Heart left ventricle (tissue), 16 donors: ENCODE results near the gene RUNX3. TPM values are rescaled to one million over a fixed set of nuclear protein-coding genes. Genes with fewer than 3 reads are reported as not detected.
A peak's percentile ranks its signal among the peaks of the same experiment; 100 is the strongest.

Experiments
- ATAC-seq, 4 donors: fragments of 200-7000 bp; cut with Tn5 transposase; one replicate each; pipeline ENCODE4 v1.9.1; 2020 to 2022; ENCODE audit warnings: moderate library complexity in 4 of 4, mild to moderate bottlenecking in 3 of 4, moderate number of reproducible peaks in 1 of 4
- DNase-seq, 5 donors: peaks; one replicate each; pipeline ENCODE4 v3.0.0-alpha.2; 2020
- H3K27ac ChIP-seq, 12 donors: fragments of 200-600 bp; sonication (generic) in 4 of 12; one replicate each; pipeline versions ENCODE4 v1.5.0 to v1.8.0; 2016 to 2022; ENCODE audit warnings: mild to moderate bottlenecking in 2 of 12
- H3K27me3 ChIP-seq, 9 donors: fragments of 200-600 bp; sonication (generic) in 2 of 9; one replicate each; pipeline versions ENCODE4 v1.5.1 to v1.8.0; 2016 to 2022; ENCODE audit warnings: mild to moderate bottlenecking in 3 of 9
- H3K36me3 ChIP-seq, 9 donors: fragments of 200-600 bp; sonication (generic) in 2 of 9; one replicate each; pipeline versions ENCODE4 v1.5.0 to v1.8.0; 2018 to 2022; ENCODE audit warnings: mild to moderate bottlenecking in 2 of 9
- H3K4me1 ChIP-seq, 12 donors: fragments of 200-600 bp; sonication (generic) in 4 of 12; one replicate each; pipeline versions ENCODE4 v1.5.0 to v1.8.0; 2016 to 2022; ENCODE audit warnings: mild to moderate bottlenecking in 3 of 12
- H3K4me3 ChIP-seq, 12 donors: fragments of 200-600 bp; sonication (generic) in 4 of 12; one replicate each; pipeline versions ENCODE4 v1.5.0 to v1.8.0; 2017 to 2022; ENCODE audit warnings: mild to moderate bottlenecking in 9 of 12, moderate library complexity in 4 of 12
- H3K9me3 ChIP-seq, 12 donors: fragments of 200-600 bp; sonication (generic) in 4 of 12; one replicate each; pipeline versions ENCODE4 v1.5.0 to v1.8.0; 2016 to 2022; ENCODE audit warnings: mild to moderate bottlenecking in 1 of 12
- CTCF ChIP-seq, 12 donors: fragments of 200-600 bp; sonication (generic) in 4 of 12; IDR thresholded peaks; one replicate each; pipeline versions ENCODE4 v1.5.0 to v1.8.0; 2018 to 2022; ENCODE audit warnings: antibody characterized with exemption in 12 of 12, mild to moderate bottlenecking in 5 of 12
- POLR2A ChIP-seq, 2 donors: fragments of 450-650 bp; IDR thresholded peaks; one replicate each; pipeline ENCODE4 v1.6.1; 2017; ENCODE audit warnings: antibody characterized with exemption in 2 of 2, mild to moderate bottlenecking in 2 of 2, moderate library complexity in 2 of 2
- WGBS, 4 donors: extraction: QIAGEN DNeasy Blood & Tissue Kit in 2 of 4; methylation state at CpG; one replicate each; pipeline versions ENCODE4 v1.1.5 to v1.1.7; 2013 to 2018; 5-methylcytosine and 5-hydroxymethylcytosine counted together
- intact Hi-C, 10 donors: fragments of 100-400 bp; cut with DNase I; formaldehyde crosslinking; loops; one replicate each; pipeline versions ENCODE4 v1.11.1 to v1.14.2; 2022
- polyA plus RNA-seq, 2 donors: library from polyadenylated mRNA; stranded (reverse); fragments of 200-250 nt; gene quantifications; one replicate each; pipeline ENCODE4 v1.2.3, GENCODE V29; 2013
- total RNA-seq, 9 donors: library from RNA; depleted of rRNA in 2 of 9; stranded (reverse); fragments of >200 nt in 2 of 9; fragmentation: NEBNext Ultra II Directional in 3 of 9; extraction: Animal tissue kit (Norgen Biotek cat#: 25700) in 3 of 9; gene quantifications; one replicate each; pipeline versions ENCODE4 v1.1.0 to v1.2.4, GENCODE V29; 2016 to 2023
- donor health status: ischemic (EF 13 %, LVEDD 7.1; RV severe dilation, severe dysfunction).
- donor health status: healthy with polysubstance abuse.
- donor health status: DM: no; HTN: yes; CAD: no.
- donor health status: DM: no; HTN: no; CAD: no.
- donor health status: ischemic (EF 25% LVEDD 6.9; RV normal size, moderate dysfunction).
- donor health status: ischemic (EF 25% LVEDD 5.7; RV mildly dilated, moderate dysfunction).
- donor health status: healthy.
- donor health status: DM: yes; HTN: yes; CAD: no.
- donor health status: ischemic (EF 35%, LVEDD 5.7; RV mildly dilated, moderate dysfunction).
- donor health status: nonischemic (EF 11% LVEDD 7.7; RV severe dilation, severe dysfunction).
- donor health status: DM: yes; HTN: yes; CAD: no.
- donor health status: PGD.
- donor health status: ischemic (EF 29% LVEDD 5.4; RV normal size, mild dysfunction).
- donor health status: nonischemic (EF 23%, LVEDD 6.1; RV moderate dilation, normal function).

The RUNX3 gene
- total and polyA plus RNA-seq, 11 donors = 0.21 to 8.7 (median 0.38) TPM

- intact Hi-C loops = no loop called here
- ATAC-seq (no peak), DNase-seq (no peak)
These were observed 23.2 kb downstream of the RUNX3 start for GRCh38 chr1:24906760-24907490.

GRCh38 chr1:24905979-24906720, 23.9 kb downstream of the RUNX3 start:
- ATAC-seq = no peak
- H3K4me1 ChIP-seq = peaks cover 0 to 10% (median 0%) of the 10 kb centered on the region in 12 donors
- WGBS, 4 donors = 77 to 85% (median 79%) methylated on average over 8 to 17 of the region's 17 CpGs
- H3K27ac ChIP-seq = no peak overlapping the region
- H3K9me3 ChIP-seq = no peaks in the 10 kb centered on the region
- intact Hi-C loops = no loop called here
- peaks cover 0 to 8% (median 0%) of the 10 kb centered on the region in 9 donors for H3K36me3 ChIP-seq
- no peak overlapping the region for H3K4me3 ChIP-seq
- TF ChIP-seq CTCF (IDR thresholded peaks at IDR 0.05) (no peak), POLR2A (IDR thresholded peaks at IDR 0.05) (no peak)
- peak in 1 of 5 donors; percentile 8 for DNase-seq
- peaks cover 0 to 36% (median 3%) of the 10 kb centered on the region in 9 donors for H3K27me3 ChIP-seq

More at GRCh38 chr1:24906760-24907490, 23.2 kb downstream of the RUNX3 start:
- H3K36me3 ChIP-seq = peaks cover 0 to 6% (median 0%) of the 10 kb centered on the region in 9 donors
- H3K27ac ChIP-seq = no peak overlapping the region
- 82 to 90% (median 88%) methylated on average over 18 to 20 of the region's 20 CpGs for WGBS, 4 donors
- H3K27me3 ChIP-seq = peaks cover 0 to 29% (median 0%) of the 10 kb centered on the region in 9 donors
- TF ChIP-seq POLR2A (IDR thresholded peaks at IDR 0.05) (no peak), CTCF (IDR thresholded peaks at IDR 0.05) (no peak)
- no peaks in the 10 kb centered on the region for H3K9me3 ChIP-seq
- no peak overlapping the region for H3K4me3 ChIP-seq
- H3K4me1 ChIP-seq = peaks cover 0 to 16% (median 0%) of the 10 kb centered on the region in 12 donors

- peaks cover 0 to 8% (median 0%) of the 10 kb centered on the region in 9 donors for H3K36me3 ChIP-seq
- TF ChIP-seq CTCF (IDR thresholded peaks at IDR 0.05) (no peak), POLR2A (IDR thresholded peaks at IDR 0.05) (no peak)
- no peak overlapping the region for H3K27ac ChIP-seq
- H3K9me3 ChIP-seq = no peaks in the 10 kb centered on the region
- intact Hi-C loops = no loop called here
- H3K27me3 ChIP-seq = peaks cover 0 to 40% (median 4%) of the 10 kb centered on the region in 9 donors
- no peak overlapping the region for H3K4me3 ChIP-seq
- 78 to 84% (median 83%) methylated on average over 10 to 13 of the region's 13 CpGs for WGBS, 4 donors
- ATAC-seq (no peak), DNase-seq (peak in 1 of 5 donors; percentile 14)
- H3K4me1 ChIP-seq = peaks cover 0 to 10% (median 0%) of the 10 kb centered on the region in 12 donors
These were observed 24.6 kb downstream of the RUNX3 start for GRCh38 chr1:24905355-24905978.
